ENCODE measurements around the gene PLAC8L1.

PLAC8L1 gene, protein sequence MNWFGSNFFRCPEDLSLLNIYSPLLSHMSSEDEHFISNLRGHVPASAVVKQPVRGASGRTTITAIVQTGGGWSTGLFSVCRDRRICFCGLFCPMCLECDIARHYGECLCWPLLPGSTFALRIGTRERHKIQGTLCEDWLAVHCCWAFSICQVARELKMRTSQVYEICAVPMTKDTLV

DNA sequence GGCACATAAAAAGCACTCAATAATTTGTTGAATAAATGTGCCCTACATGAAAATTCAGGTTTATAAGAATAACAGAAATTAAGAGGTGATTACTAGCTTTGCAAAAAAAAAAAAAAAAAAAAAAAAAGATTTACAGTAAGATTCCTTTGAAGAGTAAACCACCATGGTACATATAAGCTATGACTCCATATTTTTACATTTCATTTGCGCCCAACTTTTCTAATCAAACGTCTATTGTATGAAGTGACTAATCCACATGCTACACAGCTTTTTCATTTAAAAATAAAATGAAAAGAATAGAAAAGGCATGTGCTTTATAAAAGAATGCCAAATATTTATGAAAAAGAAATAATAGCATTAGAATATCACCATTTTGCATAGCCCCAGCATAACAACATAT, at the start of gene PLAC8L1:
Gene PLAC8L1 (minus strand): TSS at position 101 of the 400 bp plus-strand sequence. CDS start 1,266 bp downstream, outside the sequence.
- TF ChIP-seq, protein P1, sequence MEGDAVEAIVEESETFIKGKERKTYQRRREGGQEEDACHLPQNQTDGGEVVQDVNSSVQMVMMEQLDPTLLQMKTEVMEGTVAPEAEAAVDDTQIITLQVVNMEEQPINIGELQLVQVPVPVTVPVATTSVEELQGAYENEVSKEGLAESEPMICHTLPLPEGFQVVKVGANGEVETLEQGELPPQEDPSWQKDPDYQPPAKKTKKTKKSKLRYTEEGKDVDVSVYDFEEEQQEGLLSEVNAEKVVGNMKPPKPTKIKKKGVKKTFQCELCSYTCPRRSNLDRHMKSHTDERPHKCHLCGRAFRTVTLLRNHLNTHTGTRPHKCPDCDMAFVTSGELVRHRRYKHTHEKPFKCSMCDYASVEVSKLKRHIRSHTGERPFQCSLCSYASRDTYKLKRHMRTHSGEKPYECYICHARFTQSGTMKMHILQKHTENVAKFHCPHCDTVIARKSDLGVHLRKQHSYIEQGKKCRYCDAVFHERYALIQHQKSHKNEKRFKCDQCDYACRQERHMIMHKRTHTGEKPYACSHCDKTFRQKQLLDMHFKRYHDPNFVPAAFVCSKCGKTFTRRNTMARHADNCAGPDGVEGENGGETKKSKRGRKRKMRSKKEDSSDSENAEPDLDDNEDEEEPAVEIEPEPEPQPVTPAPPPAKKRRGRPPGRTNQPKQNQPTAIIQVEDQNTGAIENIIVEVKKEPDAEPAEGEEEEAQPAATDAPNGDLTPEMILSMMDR (IDR thresholded peaks at IDR 0.05; ENCODE audit: poor library complexity, severe bottlenecking), result no peak
- no peak for ATAC-seq (ENCODE audit: low read depth)

GRCh38 chr5:146151970-146152369, 46.6 kb upstream of the PLAC8L1 start:
- DNase-seq (ENCODE audit: low spot score) (no peak), ATAC-seq (ENCODE audit: low read depth) (peak; percentile 44)
- no peaks in the 10 kb centered on the region for H3K4me1 ChIP-seq (ENCODE audit: insufficient read depth, poor library complexity, severe bottlenecking)
- H3K36me3 ChIP-seq (ENCODE audit: low read depth), result peaks cover 100% of the 10 kb centered on the region
- H3K27ac ChIP-seq (ENCODE audit: poor library complexity, severe bottlenecking), result no peak overlapping the region
- H3K27me3 ChIP-seq (ENCODE audit: insufficient read depth, poor library complexity, severe bottlenecking), result no peaks in the 10 kb centered on the region
- TF ChIP-seq, protein P1 (IDR thresholded peaks at IDR 0.05; ENCODE audit: poor library complexity, severe bottlenecking), result no peak
- H3K4me3 ChIP-seq (ENCODE audit: severe bottlenecking), result no peak overlapping the region
- H3K9me3 ChIP-seq (ENCODE audit: severe bottlenecking), result no peaks in the 10 kb centered on the region

More for the DNA sequence above, at the start of gene PLAC8L1:
- H3K9me3 ChIP-seq (ENCODE audit: severe bottlenecking), result no peaks in the 10 kb centered on the region
- peaks cover 6% of the 10 kb centered on the region for H3K36me3 ChIP-seq (ENCODE audit: low read depth)
- no peak for DNase-seq (ENCODE audit: low spot score)
- no peak within 1 kb of the TSS for H3K27ac ChIP-seq (ENCODE audit: poor library complexity, severe bottlenecking)
- no peaks in the 10 kb centered on the region for H3K4me1 ChIP-seq (ENCODE audit: insufficient read depth, poor library complexity, severe bottlenecking)
- H3K27me3 ChIP-seq (ENCODE audit: insufficient read depth, poor library complexity, severe bottlenecking), result no peaks in the 10 kb centered on the region
- H3K4me3 ChIP-seq (ENCODE audit: severe bottlenecking), result no peak within 1 kb of the TSS

DNA sequence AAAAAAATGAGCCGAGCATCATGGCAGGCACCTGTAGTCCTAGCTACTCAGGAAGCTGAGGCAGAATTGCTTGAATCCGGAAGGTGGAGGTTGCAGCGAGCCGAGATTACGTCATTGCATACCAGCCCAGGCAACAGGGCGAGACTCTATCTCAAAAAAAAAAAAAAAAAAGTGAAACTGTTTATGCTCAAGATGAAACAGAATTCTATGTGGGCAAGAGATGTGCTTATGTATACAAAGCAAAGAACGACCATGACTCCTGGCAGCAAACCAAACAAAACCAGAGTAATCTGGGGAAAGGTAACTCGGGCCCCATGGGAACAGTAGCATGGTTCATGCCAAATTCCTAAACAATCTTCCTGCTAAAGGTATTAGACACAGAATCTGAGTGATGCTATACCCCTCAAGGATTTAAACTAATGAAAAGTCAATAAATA, 32.6 kb upstream of the PLAC8L1 start:
- H3K4me1 ChIP-seq (ENCODE audit: insufficient read depth, poor library complexity, severe bottlenecking), result no peaks in the 10 kb centered on the region
- DNase-seq (ENCODE audit: low spot score) (no peak), ATAC-seq (ENCODE audit: low read depth) (no peak; the same call in 2 of the 3 replicates)
- no peak overlapping the region for H3K27ac ChIP-seq (ENCODE audit: poor library complexity, severe bottlenecking)
- H3K4me3 ChIP-seq (ENCODE audit: severe bottlenecking), result no peak overlapping the region
- H3K27me3 ChIP-seq (ENCODE audit: insufficient read depth, poor library complexity, severe bottlenecking), result no peaks in the 10 kb centered on the region
- no peaks in the 10 kb centered on the region for H3K9me3 ChIP-seq (ENCODE audit: severe bottlenecking)
- TF ChIP-seq, protein P1 (IDR thresholded peaks at IDR 0.05; ENCODE audit: poor library complexity, severe bottlenecking), result no peak
- peaks cover 90% of the 10 kb centered on the region for H3K36me3 ChIP-seq (ENCODE audit: low read depth)

DNA sequence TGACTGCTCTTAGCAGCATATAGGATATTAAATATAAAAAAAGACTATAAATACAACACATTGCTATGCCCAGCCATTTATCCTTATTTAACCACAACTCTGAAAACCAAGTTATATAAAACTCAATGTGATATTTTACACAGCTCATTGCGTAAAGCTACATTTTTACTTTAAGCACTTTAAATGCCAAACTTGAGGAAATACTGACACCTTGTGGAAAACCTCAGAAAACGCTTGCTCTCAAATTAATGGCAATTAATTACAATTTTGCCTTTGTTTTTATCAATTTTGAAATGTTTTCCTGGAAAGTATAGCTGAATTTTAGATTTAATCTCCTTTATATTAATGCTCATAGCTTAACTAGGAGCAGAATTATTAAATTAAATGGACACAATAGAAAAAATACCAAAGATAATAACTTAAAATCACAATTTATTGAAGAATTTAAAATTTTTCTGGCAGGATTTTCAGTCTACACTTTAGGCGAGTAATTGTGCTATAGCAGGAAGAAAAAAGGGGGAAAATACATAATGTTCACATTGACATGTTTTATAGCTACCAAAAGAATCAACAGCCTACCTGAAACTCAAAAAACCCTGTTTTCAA, 25.2 kb upstream of the PLAC8L1 start:
- no peak for DNase-seq (ENCODE audit: low spot score)
- Histone ChIP-seq H3K4me3 (ENCODE audit: severe bottlenecking) (no peak overlapping the region), H3K27ac (ENCODE audit: poor library complexity, severe bottlenecking) (no peak overlapping the region), H3K27me3 (ENCODE audit: insufficient read depth, poor library complexity, severe bottlenecking) (no peaks in the 10 kb centered on the region), H3K9me3 (ENCODE audit: severe bottlenecking) (no peaks in the 10 kb centered on the region), H3K36me3 (ENCODE audit: low read depth) (peaks cover 99% of the 10 kb centered on the region), H3K4me1 (ENCODE audit: insufficient read depth, poor library complexity, severe bottlenecking) (no peaks in the 10 kb centered on the region)
- ATAC-seq (ENCODE audit: low read depth), result no peak
- TF ChIP-seq, protein P1 (IDR thresholded peaks at IDR 0.05; ENCODE audit: poor library complexity, severe bottlenecking), result peak; percentile 87

DNA sequence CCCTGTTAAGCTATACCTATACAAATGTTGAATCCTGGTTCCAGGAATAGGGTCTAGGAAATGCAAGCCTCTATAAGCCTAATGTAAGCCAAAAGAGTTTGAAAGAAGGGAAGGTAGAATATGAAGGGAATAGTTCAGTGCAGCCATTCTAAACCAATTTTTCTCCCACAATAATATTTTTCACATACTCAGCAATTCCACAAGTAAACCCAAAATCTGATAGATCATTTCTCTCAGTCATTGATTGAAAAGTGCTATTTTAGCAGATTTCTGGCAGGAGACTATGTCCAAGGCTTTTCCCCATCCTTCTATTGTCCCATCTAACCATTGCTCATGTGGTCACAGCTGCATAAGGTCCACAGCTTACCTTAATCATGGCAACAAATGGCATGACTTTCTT, 20.7 kb upstream of the PLAC8L1 start:
- Histone ChIP-seq H3K36me3 (ENCODE audit: low read depth) (peaks cover 100% of the 10 kb centered on the region), H3K27ac (ENCODE audit: poor library complexity, severe bottlenecking) (no peak overlapping the region), H3K4me1 (ENCODE audit: insufficient read depth, poor library complexity, severe bottlenecking) (no peaks in the 10 kb centered on the region), H3K9me3 (ENCODE audit: severe bottlenecking) (no peaks in the 10 kb centered on the region), H3K4me3 (ENCODE audit: severe bottlenecking) (no peak overlapping the region), H3K27me3 (ENCODE audit: insufficient read depth, poor library complexity, severe bottlenecking) (no peaks in the 10 kb centered on the region)
- TF ChIP-seq, protein P1 (IDR thresholded peaks at IDR 0.05; ENCODE audit: poor library complexity, severe bottlenecking), result no peak
- no peak for ATAC-seq (ENCODE audit: low read depth)
- no peak for DNase-seq (ENCODE audit: low spot score)
